Thymus (tissue), 11 donors: ENCODE results near the gene DOCK4. TPM values are rescaled to one million over a fixed set of nuclear protein-coding genes. Genes with fewer than 3 reads are reported as not detected.

ENCODE experiments used
- DNase-seq, 9 donors: peaks; one replicate each; pipeline ENCODE4 v3.0.0-alpha.2; 2013; ENCODE audit warnings: low spot score in 9 of 9, low read depth in 6 of 9, missing footprints in 1 of 9
- H3K27ac ChIP-seq, 2 donors: one replicate each; pipeline ENCODE4 v1.5.1; 2013; ENCODE audit warnings: control low read depth in 1 of 2, low read depth in 1 of 2, low read length in 1 of 2, mild to moderate bottlenecking in 1 of 2, moderate library complexity in 1 of 2
- H3K27me3 ChIP-seq, 2 donors: one replicate each; pipeline ENCODE4 v1.5.1; 2013; ENCODE audit warnings: low read length in 1 of 2; ENCODE audit not compliant: control insufficient read depth in 2 of 2, insufficient read depth in 1 of 2
- H3K36me3 ChIP-seq, 2 donors: one replicate each; pipeline ENCODE4 v1.5.1; 2013; ENCODE audit warnings: low read length in 1 of 2, mild to moderate bottlenecking in 1 of 2, moderate library complexity in 1 of 2; ENCODE audit not compliant: control insufficient read depth in 2 of 2, insufficient read depth in 2 of 2
- H3K4me1 ChIP-seq, 2 donors: one replicate each; pipeline ENCODE4 v1.5.1; 2013; ENCODE audit warnings: low read length in 2 of 2; ENCODE audit not compliant: control insufficient read depth in 2 of 2, insufficient read depth in 2 of 2
- H3K4me3 ChIP-seq, 2 donors: one replicate each; pipeline ENCODE4 v1.5.1; 2013; ENCODE audit warnings: low read length in 2 of 2, control low read depth in 1 of 2, mild to moderate bottlenecking in 1 of 2
- H3K9me3 ChIP-seq, 2 donors: one replicate each; pipeline ENCODE4 v1.5.1; 2013; ENCODE audit warnings: low read length in 1 of 2, mild to moderate bottlenecking in 1 of 2; ENCODE audit not compliant: control insufficient read depth in 2 of 2, insufficient read depth in 1 of 2
- WGBS: extraction: QIAGEN DNeasy Blood & Tissue Kit; methylation state at CpG from one replicate; pipeline ENCODE4 v1.1.7; 2013; 5-methylcytosine and 5-hydroxymethylcytosine counted together
- polyA plus RNA-seq: library from polyadenylated mRNA; stranded (reverse); fragments of 200-250 nt; gene quantifications from one replicate; pipeline ENCODE4 v1.2.3, GENCODE V29; 2013
- total RNA-seq: library from RNA; stranded (reverse); fragments of 120-200 nt; gene quantifications from one replicate; pipeline ENCODE4 v1.2.4, GENCODE V29; 2013
- donor health status: healthy.

The DOCK4 gene
- total and polyA plus RNA-seq, 2 donors = 3.5 to 4.7 TPM

GRCh38 chr7:112224186-112224585, 18.0 kb upstream of the DOCK4 start:
- DNase-seq = no peak
- Histone ChIP-seq H3K4me3 (no peak overlapping the region), H3K27me3 (no peaks in the 10 kb centered on the region), H3K9me3 (peaks cover 0 to 8% of the 10 kb centered on the region in 2 donors), H3K36me3 (no peaks in the 10 kb centered on the region), H3K27ac (no peak overlapping the region), H3K4me1 (no peaks in the 10 kb centered on the region)
- 99% methylated on average over 2 of the region's 2 CpGs for WGBS

GRCh38 chr7:112223310-112223709, 17.1 kb upstream of the DOCK4 start:
- WGBS = 96% methylated on average over 3 of the region's 3 CpGs
- Histone ChIP-seq H3K4me3 (no peak overlapping the region), H3K4me1 (no peaks in the 10 kb centered on the region), H3K27ac (no peak overlapping the region), H3K9me3 (peaks cover 0 to 8% of the 10 kb centered on the region in 2 donors), H3K27me3 (no peaks in the 10 kb centered on the region), H3K36me3 (no peaks in the 10 kb centered on the region)
- DNase-seq = no peak

GRCh38 chr7:112220877-112221434, 14.8 kb upstream of the DOCK4 start:
- Histone ChIP-seq H3K27ac (no peak overlapping the region), H3K4me3 (no peak overlapping the region), H3K9me3 (peaks cover 0 to 8% of the 10 kb centered on the region in 2 donors), H3K4me1 (no peaks in the 10 kb centered on the region), H3K27me3 (no peaks in the 10 kb centered on the region), H3K36me3 (no peaks in the 10 kb centered on the region)
- WGBS = 93% methylated on average over 20 of the region's 20 CpGs
- DNase-seq = no peak

- no peak for DNase-seq
These were observed 9.6 kb upstream of the DOCK4 start for GRCh38 chr7:112215787-112216186.

GRCh38 chr7:112214883-112215282, 8.7 kb upstream of the DOCK4 start:
- no peaks in the 10 kb centered on the region for H3K9me3 ChIP-seq
- no peak overlapping the region for H3K27ac ChIP-seq
- H3K4me1 ChIP-seq = no peaks in the 10 kb centered on the region
- H3K36me3 ChIP-seq = no peaks in the 10 kb centered on the region
- H3K4me3 ChIP-seq = no peak overlapping the region
- over 99% methylated on average over 2 of the region's 2 CpGs for WGBS
- DNase-seq = no peak
- no peaks in the 10 kb centered on the region for H3K27me3 ChIP-seq

More at GRCh38 chr7:112215787-112216186, 9.6 kb upstream of the DOCK4 start:
- Histone ChIP-seq H3K4me3 (no peak overlapping the region), H3K27me3 (no peaks in the 10 kb centered on the region), H3K36me3 (no peaks in the 10 kb centered on the region), H3K4me1 (no peaks in the 10 kb centered on the region), H3K9me3 (no peaks in the 10 kb centered on the region), H3K27ac (no peak overlapping the region)
- 98% methylated on average over 4 of the region's 4 CpGs for WGBS

GRCh38 chr7:112214268-112214667, 8.1 kb upstream of the DOCK4 start:
- no peak for DNase-seq
- Histone ChIP-seq H3K4me1 (no peaks in the 10 kb centered on the region), H3K4me3 (no peak overlapping the region), H3K9me3 (no peaks in the 10 kb centered on the region), H3K36me3 (no peaks in the 10 kb centered on the region), H3K27me3 (no peaks in the 10 kb centered on the region), H3K27ac (no peak overlapping the region)

GRCh38 chr7:112213735-112214134, 7.5 kb upstream of the DOCK4 start:
- 95% methylated on average over 1 of the region's 1 CpG for WGBS
- H3K27me3 ChIP-seq = no peaks in the 10 kb centered on the region
- H3K27ac ChIP-seq = no peak overlapping the region
- H3K4me3 ChIP-seq = no peak overlapping the region
- no peaks in the 10 kb centered on the region for H3K36me3 ChIP-seq
- DNase-seq = no peak
- H3K4me1 ChIP-seq = no peaks in the 10 kb centered on the region
- no peaks in the 10 kb centered on the region for H3K9me3 ChIP-seq

- WGBS = 97% methylated on average over 2 of the region's 2 CpGs
- Histone ChIP-seq H3K9me3 (no peaks in the 10 kb centered on the region), H3K27me3 (no peaks in the 10 kb centered on the region), H3K4me3 (no peak overlapping the region), H3K36me3 (no peaks in the 10 kb centered on the region), H3K27ac (no peak overlapping the region), H3K4me1 (peaks cover 0 to under 1% of the 10 kb centered on the region in 2 donors)
- DNase-seq = no peak
These were observed 6.4 kb upstream of the DOCK4 start for GRCh38 chr7:112212571-112212970.

- 91% methylated on average over 1 of the region's 1 CpG for WGBS
- DNase-seq = no peak
These were observed 5.2 kb upstream of the DOCK4 start for GRCh38 chr7:112211348-112211907.

More at GRCh38 chr7:112211348-112211907, 5.2 kb upstream of the DOCK4 start:
- H3K4me3 ChIP-seq = no peak overlapping the region
- no peaks in the 10 kb centered on the region for H3K27me3 ChIP-seq
- H3K4me1 ChIP-seq = peaks cover 0 to 8% of the 10 kb centered on the region in 2 donors
- H3K36me3 ChIP-seq = no peaks in the 10 kb centered on the region
- no peak overlapping the region for H3K27ac ChIP-seq
- no peaks in the 10 kb centered on the region for H3K9me3 ChIP-seq
